Left cardiac atrium (tissue), 4 donors: ENCODE data around the gene DRG2. TPM values are rescaled to one million over a fixed set of nuclear protein-coding genes. Genes with fewer than 3 reads are reported as not detected.

ENCODE experiments used
- ATAC-seq, 2 donors: fragments of 200-7000 bp; cut with Tn5 transposase; one replicate each; pipeline ENCODE4 v1.9.1; 2020; ENCODE audit warnings: mild to moderate bottlenecking in 2 of 2, moderate library complexity in 2 of 2
- DNase-seq: peaks from one replicate; pipeline ENCODE4 v3.0.0-alpha.2; 2020
- intact Hi-C, 2 donors: fragments of 100-400 bp; cut with DNase I; formaldehyde crosslinking; loops; one replicate each; pipeline versions ENCODE4 v1.14.1 to v1.15.1; 2022 to 2023
- total RNA-seq, 2 donors: library from RNA; stranded (reverse); fragmentation: NEBNext Ultra II Directional; extraction: Animal tissue kit (Norgen Biotek cat#: 25700); gene quantifications; one replicate each; pipeline ENCODE4 v1.2.1, GENCODE V29; 2021
- donor health status: DM: no; HTN: yes; CAD: no.
- donor health status: DM: no; HTN: yes; CAD: no; lungs with severe emphysema.
- donor health status: DM: yes; HTN: yes; CAD: no.
- donor health status: Dilated cardiomyopathy.

Gene DRG2
- total RNA-seq, 2 donors from 2014 or later = 17.8 to 22.2 TPM

GRCh38 chr17:18070861-18071340 lies 16.8 kb upstream of the DRG2 start:
- intact Hi-C loops = no loop called here
- peak in 1 of 2 donors; percentile 52 for ATAC-seq
- DNase-seq = no peak

DNA sequence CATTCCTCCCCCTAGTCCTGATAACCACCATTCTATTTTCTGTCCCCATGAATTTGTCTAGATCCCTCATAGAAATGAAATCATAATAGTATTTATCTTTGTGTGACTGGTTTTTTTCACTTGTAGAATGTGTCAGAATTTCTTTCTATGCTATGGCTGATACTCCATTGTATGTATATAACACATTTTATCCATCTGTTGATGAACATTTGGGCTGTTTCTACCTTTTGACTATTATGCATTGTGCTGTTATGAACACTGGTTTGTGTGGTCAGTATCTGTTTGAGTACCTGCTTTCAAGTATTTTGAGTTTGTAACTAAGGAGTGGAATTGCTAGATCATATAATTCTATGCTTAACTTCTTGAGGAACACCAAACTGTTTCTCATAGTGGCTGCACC lies 16.0 kb upstream of the DRG2 start:
- ATAC-seq = no peak
- intact Hi-C loops = no loop called here
- no peak for DNase-seq

- DNase-seq (no peak), ATAC-seq (no peak)
- intact Hi-C loops = no loop called here
These were observed 13.0 kb upstream of the DRG2 start for GRCh38 chr17:18074566-18075272.

DNA sequence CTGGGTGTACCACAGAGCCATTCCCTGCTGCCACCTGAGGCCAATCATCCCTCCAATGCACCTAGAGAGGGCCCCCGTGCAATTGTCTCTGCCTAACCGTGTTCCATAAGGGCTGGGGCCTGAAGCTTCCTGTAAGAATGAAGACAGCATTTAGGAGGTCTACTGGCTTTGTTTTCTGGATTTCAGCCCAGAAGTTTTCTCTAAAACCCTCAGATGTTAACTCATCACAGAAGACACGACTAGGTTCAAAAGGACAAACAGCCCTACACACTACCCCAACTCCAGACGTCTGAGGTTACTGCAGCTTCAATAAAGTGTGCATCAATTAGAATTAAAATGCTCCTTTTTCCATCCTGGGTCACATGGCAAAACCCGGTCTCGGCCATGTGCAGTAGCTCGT lies 10.8 kb upstream of the DRG2 start:
- intact Hi-C loops = no loop called here
- ATAC-seq = no peak
- DNase-seq = no peak

DNA sequence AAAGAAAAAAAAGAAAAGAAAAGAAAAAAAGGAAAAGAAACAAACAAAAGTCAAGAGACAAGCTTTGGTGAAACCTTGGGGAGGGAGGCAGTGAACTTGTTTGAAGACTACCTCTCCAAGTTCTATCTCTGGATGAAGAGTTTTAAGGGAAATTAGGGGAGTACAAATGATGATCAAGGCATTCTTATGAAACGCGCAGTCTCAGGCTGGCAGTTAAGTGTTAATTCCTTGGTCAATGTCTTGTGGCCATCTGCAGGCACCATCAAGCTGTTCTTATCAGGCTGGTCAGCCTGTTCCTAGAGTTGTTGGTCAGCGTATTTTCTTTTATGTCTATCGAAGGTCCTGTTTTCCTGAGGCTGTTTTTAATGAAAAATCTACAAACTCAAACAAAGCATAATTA lies 8.2 kb upstream of the DRG2 start:
- DNase-seq (no peak), ATAC-seq (no peak)
- intact Hi-C loops = no loop called here

GRCh38 chr17:18084256-18084655 lies 3.5 kb upstream of the DRG2 start:
- intact Hi-C loops = no loop called here
- no peak for ATAC-seq
- DNase-seq = no peak

- no peak for ATAC-seq
- DNase-seq = no peak
- intact Hi-C loops = no loop called here
These were observed 1.9 kb downstream of the DRG2 start for GRCh38 chr17:18089613-18090012.

- ATAC-seq (peak; percentile 53 to 66), DNase-seq (peak; percentile 73)
- intact Hi-C loops = no loop called here
These were observed 6.1 kb downstream of the DRG2 start for GRCh38 chr17:18093616-18094408.

DNA sequence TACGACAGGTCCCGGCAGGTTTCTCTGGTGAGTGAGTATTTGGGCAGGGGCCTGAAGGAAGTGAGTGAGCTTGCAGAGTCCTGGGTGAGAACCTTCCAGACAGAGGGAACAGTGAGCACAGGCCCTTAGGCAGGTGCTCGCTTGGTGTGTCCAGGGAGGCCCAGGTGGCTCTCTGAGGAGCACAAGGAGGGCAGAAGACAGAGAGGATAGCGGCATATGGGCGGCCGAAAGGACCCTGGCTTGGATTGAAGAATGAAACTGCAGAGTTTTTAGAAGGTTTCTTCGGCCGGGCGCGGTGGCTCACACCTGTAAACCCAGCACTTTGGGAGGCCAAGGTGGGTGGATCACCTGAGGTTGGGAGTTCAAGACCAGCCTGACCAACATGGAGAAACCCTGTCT lies 6.7 kb downstream of the DRG2 start:
- no peak for DNase-seq
- intact Hi-C loops = no loop called here
- no peak for ATAC-seq

GRCh38 chr17:18099516-18099915 lies 11.8 kb downstream of the DRG2 start:
- DNase-seq (no peak), ATAC-seq (no peak)
- intact Hi-C loops = no loop called here

DNA sequence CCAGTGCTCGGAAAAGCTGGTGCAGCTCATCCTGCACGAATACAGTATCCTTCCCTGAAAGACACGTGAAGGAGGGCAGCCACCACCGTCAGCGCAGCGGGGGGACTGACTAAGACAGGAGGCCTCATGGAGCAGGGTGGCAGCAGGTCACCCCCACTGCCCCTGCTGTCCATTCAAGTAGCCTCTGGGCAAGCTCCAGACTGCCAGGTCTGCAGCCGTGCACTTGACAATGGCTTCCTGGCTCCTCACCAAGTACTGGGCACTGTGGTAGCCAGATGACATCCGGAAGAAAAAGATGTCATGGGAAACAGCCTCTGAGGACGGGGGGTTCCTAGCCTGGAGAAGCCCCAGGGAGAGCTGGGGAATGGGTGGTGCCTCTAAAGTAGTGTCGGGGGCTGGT lies 12.9 kb downstream of the DRG2 start:
- intact Hi-C loops = no loop called here
- no peak for ATAC-seq
- no peak for DNase-seq

DNA sequence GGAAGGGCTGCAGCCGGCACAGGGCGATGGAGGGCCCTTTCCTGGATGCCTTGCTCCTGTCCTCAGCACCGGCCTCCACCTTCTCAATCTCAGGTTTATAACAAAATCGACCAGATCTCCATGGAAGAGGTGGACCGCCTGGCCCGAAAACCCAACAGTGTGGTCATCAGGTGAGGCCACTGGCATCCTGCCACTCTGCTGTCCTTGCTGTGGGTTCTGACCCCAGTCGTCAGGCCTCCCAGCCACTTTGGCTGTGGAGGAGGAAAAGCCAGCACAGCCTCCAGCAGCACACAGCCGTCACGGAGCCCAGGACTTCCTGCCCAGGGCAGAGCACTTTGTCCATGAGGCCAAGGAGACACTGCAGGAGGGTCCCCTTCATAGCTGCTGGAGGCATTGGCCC lies 14.1 kb downstream of the DRG2 start:
- intact Hi-C loops = no loop called here
- DNase-seq (no peak), ATAC-seq (no peak)

- DNase-seq (no peak), ATAC-seq (no peak)
- intact Hi-C loops = no loop called here
These were observed 14.9 kb downstream of the DRG2 start for GRCh38 chr17:18102640-18103039.

DNA sequence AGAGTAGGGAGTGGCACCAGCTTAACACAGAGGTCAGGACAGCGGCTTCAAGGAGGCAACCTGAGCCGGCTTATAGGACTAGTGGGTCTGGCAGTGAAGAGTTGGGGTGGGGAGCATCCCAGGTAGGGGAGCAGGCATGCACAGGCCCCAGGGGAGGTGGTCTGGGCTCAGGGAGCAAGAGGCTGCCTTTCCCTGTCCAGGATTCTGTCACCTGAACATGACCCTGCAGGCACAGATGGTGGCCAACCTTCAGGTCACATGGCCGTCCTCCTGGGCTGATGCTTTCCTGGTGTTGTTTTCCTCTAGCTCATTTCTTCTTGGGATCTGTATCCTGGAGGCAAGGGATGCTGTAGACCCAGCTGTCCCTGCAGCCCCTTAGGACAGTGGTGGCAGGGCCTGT lies 17.3 kb downstream of the DRG2 start:
- ATAC-seq (no peak), DNase-seq (no peak)
- intact Hi-C loops = no loop called here

DNA sequence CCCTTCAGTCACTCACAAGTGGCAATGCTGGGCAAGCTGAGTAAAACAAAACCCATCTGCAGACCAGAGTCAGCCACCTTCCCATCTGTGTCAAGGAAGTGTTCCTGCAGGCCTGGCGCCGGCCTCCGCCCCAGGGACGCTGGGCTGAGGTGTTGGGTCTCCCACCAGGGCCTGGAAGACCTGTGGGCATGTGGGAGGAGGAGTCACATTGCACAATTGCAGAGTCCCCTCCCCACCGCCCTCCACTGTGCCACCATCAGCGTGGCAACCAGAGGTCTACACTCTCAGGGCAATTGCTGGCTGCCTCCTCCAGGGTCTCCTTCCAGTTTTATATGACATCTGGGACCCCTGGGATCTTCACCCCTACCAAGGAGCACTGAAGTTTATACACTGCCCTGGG lies 17.8 kb downstream of the DRG2 start:
- no peak for ATAC-seq
- intact Hi-C loops = no loop called here

DNA sequence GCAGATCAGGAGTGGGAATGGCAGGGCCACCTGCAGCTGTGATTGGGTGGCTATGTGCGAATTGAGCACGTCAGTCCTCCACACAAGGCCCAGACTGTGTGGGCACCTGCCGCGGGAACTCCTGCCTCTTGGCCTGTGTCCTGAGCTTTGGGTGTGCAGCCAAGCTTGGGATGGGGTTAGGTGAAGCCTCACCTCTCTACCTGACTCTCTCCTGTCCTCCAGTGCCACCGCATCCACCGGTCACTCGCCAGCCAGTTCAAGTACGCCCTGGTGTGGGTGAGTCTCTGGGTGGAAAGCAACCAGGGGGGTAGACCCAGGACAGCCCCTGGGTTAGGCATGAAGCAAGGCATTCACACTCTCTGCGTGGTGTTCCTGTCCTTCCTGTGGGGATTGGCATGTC lies 18.5 kb downstream of the DRG2 start:
- ATAC-seq = no peak
- intact Hi-C loops = no loop called here
- no peak for DNase-seq

More for the DNA sequence above, 17.8 kb downstream of the DRG2 start:
- DNase-seq = no peak

DNA sequence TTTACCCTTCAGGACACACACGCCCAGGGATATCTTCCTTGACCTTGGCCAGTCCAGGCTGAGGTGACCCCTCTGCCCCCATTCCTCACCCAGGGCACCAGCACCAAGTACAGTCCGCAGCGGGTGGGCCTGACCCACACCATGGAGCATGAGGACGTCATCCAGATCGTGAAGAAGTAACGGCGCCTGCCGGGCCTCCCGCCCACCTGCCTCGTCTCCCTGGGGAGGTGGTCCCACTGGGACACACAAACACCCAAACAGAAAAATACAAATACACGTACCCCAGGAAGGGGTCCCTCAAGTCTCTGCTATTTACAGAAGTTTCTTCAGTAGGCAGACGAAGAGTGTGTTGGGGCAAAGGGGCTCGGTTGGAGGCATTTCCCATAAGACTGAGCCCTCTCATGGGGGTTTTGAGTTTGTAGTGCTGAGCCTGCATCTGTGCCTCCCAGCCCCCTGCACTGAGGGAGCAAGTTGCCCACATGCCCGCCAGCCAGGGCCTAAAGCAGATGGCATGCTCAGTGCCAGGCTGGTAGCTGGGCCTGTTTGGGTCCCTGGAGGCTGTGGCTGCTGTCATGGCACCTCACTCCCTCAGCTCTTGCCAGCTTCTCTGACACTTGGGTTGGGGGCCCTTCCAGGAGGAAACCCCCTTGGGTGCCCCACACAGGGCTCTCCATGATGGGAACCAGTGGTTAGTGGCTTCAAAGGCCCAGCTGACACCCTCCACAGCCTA lies 19.5 kb downstream of the DRG2 start:
- DNase-seq (no peak), ATAC-seq (no peak)
- intact Hi-C loops = no loop called here

DNA sequence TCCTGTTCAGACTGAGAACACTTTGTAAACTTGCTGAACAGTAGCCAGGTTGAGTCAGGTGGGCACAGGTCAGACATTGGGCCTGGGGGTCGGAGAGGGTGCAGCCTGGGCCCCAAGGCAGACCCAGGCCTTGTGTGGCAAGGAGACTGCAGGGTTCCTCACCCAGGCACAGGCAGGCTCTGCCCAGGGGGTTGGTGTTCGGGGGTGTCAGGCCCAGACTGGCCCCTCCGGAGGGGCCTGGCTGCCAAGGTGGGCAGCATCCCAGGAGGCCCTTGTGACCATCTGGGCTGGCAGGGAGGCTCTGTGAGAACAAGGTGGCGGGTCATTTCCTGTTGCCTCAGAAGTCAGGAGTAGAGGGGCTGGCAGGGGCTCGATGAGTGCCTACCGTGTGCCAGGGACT lies 20.2 kb downstream of the DRG2 start:
- intact Hi-C loops = no loop called here
- no peak for DNase-seq

DNA sequence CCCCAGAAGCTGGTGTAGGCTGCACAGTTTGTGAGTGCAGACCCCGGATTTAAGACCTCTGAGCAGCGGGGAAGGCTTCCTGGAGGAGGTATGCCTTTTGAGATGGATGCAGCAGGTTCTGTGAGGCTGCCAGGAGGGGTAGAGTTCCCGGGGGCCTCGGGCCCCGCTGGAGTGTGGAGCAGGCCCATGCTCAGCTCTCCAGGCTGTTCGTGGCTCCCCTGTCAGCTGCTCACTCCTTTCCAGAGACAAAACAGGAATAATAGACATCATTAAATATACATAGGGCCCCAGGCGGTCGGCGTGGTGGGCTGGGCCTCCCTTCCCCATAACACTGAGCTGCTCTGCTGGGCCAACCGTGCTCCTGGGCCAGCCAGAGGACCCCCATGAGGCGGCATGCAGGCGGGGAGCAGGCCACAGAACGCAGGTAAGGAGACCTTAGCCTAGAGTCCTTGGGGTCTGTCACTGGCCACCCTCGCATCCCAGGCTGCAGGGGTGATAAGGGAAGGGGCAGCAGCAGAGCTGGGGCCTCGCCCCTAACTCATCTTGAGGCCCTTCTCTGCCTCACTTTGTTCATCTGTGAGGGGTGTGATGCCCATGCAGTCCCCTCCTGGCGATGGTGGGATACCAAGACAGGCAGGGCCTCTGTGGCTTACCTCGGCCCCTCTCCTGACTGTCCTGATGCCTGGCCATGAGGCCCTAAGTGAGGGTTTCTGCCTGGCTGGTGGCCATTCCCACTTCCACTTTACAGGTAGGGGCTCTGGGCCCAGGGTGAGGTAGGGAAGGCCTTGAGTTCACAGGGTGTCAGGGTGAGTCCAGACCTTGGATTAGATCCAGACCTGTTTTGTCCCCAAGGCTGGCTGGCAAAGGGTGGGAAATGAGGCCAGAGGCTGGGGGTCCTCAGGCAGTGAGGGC lies 20.9 kb downstream of the DRG2 start, which contains the start of gene MYO15A:
TSS of gene MYO15A (plus strand) at position 356 of the 912 bp plus-strand sequence. CDS start 10,045 bp downstream, outside the sequence.
- intact Hi-C loops = no loop called here
- ATAC-seq = no peak
- no peak for DNase-seq

More for the DNA sequence above, 20.2 kb downstream of the DRG2 start:
- ATAC-seq = no peak
